K562 (cell line): Measurements from ENCODE around the gene LRRC25. TPM values are rescaled to one million over a fixed set of nuclear protein-coding genes. Genes with fewer than 3 reads are reported as not detected.

Experiments used
- ARID3B ChIP-seq: fragments of 250-450 bp; sonication (Bioruptor Pico); IDR thresholded peaks from 2 replicates; pipeline ENCODE4 v1.4.0; 2020; ENCODE audit warnings: borderline replicate concordance
- TAF7 ChIP-seq: fragments of 450-650 bp; IDR thresholded peaks from 2 replicates; pipeline ENCODE4 v1.6.1; 2016; ENCODE audit warnings: missing genetic modification characterization, missing compliant biosample characterization
- ZBTB49 ChIP-seq: sonication (generic); formaldehyde crosslinking; IDR thresholded peaks from 2 replicates; pipeline ENCODE4 v1.8.0; 2022; ENCODE audit warnings: missing genetic modification reagents, mild to moderate bottlenecking, borderline replicate concordance
- ZBTB7A ChIP-seq: IDR thresholded peaks from 2 replicates; pipeline ENCODE4 v1.6.1; 2011; ENCODE audit warnings: low read depth, mild to moderate bottlenecking, low read length, moderate library complexity, borderline replicate concordance; ENCODE audit not compliant: control insufficient read depth
- ZMIZ1 ChIP-seq, 2 experiments: fragments of 150-350 bp in 1 of 2; IDR thresholded peaks; 2 replicates each; pipeline ENCODE4 v1.6.1; 2012 to 2016; ENCODE audit warnings: low read depth in 2 of 2, low read length in 2 of 2, mild to moderate bottlenecking in 1 of 2, moderate library complexity in 1 of 2
- ZNF121 ChIP-seq: sonication (generic); formaldehyde crosslinking; conservative IDR thresholded peaks from 2 replicates; pipeline ENCODE4 v1.8.0; 2022; ENCODE audit warnings: missing genetic modification reagents
- ZNF124 ChIP-seq: sonication (generic); formaldehyde crosslinking; IDR thresholded peaks from 2 replicates; pipeline ENCODE4 v1.8.1; 2022; ENCODE audit warnings: missing genetic modification reagents
- ZNF239 ChIP-seq: fragments of 250-450 bp; sonication (Bioruptor Pico); IDR thresholded peaks from 2 replicates; pipeline ENCODE4 v1.4.0; 2020; ENCODE audit warnings: mild to moderate bottlenecking
- polyA plus RNA-seq, 8 experiments: library from polyadenylated mRNA; depleted of rRNA in 4 of 8; stranded (reverse) in 5 of 8; unstranded in 3 of 8; fragments of >200 nt; fragmentation: Nextera tagmentation in 2 of 8; fragmentation: Illumina TruSeq in 1 of 8; extraction: Ambion mirVana in 2 of 8; extraction: Trizol in 1 of 8; gene quantifications; 2 replicates each; pipeline versions ENCODE4 v1.2.1 to v1.2.3, GENCODE V29; 2011 to 2014; ENCODE audit warnings: inconsistent platforms in 1 of 8, missing spikeins in 1 of 8
- total RNA-seq, 7 experiments: library from RNA; depleted of rRNA in 6 of 7; stranded (reverse); fragments of >200 nt in 6 of 7; fragmentation: Illumina TruSeq in 2 of 7; extraction: Trizol in 2 of 7; gene quantifications; 2 replicates each; pipeline versions ENCODE4 v1.2.1 to v1.2.3, GENCODE V29; 2011 to 2021; ENCODE audit warnings: low replicate concordance in 1 of 7

Gene LRRC25
- total and polyA plus RNA-seq, 9 of the 15 experiments (the other 6 are each of a cell fraction or from before 2014, with no cell fraction given), result 0.07 to 0.36 (median 0.10) TPM; not detected in 3

GRCh38 chr19:18433015-18433691 is 35.7 kb upstream of the LRRC25 start (continued):
- TF ChIP-seq ZMIZ1 (IDR thresholded peaks at IDR 0.05; ENCODE audit: low read depth in 2 of 2, low read length in 2 of 2) (no peak), ZBTB7A (peak; percentile 86), ZNF124 (0 out of 2 replicates have a peak, but pooled peaks have one; percentile 36), ZBTB49 (CRISPR knock-in tag) (no peak), TAF7 (tag) (no peak), ARID3B (CRISPR knock-in tag) (no peak), ZNF239 (CRISPR knock-in tag) (no peak), ZNF121 (CRISPR knock-in tag) (no peak)
